Endodermal cell (in vitro differentiated cells): Measurements from ENCODE around the gene TPST2. TPM values are rescaled to one million over a fixed set of nuclear protein-coding genes. Genes with fewer than 3 reads are reported as not detected.

Source experiments
- DNase-seq: peaks from one replicate; pipeline ENCODE4 v3.0.0-alpha.2; 2017
- H3K27ac ChIP-seq: 2 replicates; pipeline ENCODE4 v1.5.1; 2013; ENCODE audit warnings: mild to moderate bottlenecking, low read depth, low read length, moderate library complexity
- H3K27me3 ChIP-seq: 2 replicates; pipeline ENCODE4 v1.6.1; 2013; ENCODE audit warnings: mild to moderate bottlenecking, low read length, moderate library complexity; ENCODE audit not compliant: insufficient read depth, control insufficient read depth, poor library complexity, severe bottlenecking
- H3K36me3 ChIP-seq: 2 replicates; pipeline ENCODE4 v1.7.0; 2013; ENCODE audit warnings: mild to moderate bottlenecking, low read length, moderate library complexity; ENCODE audit not compliant: control insufficient read depth, insufficient read depth
- H3K4me1 ChIP-seq: one replicate; pipeline ENCODE4 v1.7.0; 2013; ENCODE audit warnings: low read length; ENCODE audit not compliant: control insufficient read depth, insufficient read depth
- H3K4me3 ChIP-seq: 2 replicates; pipeline ENCODE4 v1.5.1; 2013; ENCODE audit warnings: mild to moderate bottlenecking, low read length, moderate library complexity
- H3K9ac ChIP-seq: 2 replicates; pipeline ENCODE4 v1.6.1; 2013; ENCODE audit warnings: mild to moderate bottlenecking, low read length, moderate library complexity; ENCODE audit not compliant: poor library complexity, severe bottlenecking; ENCODE audit errors: extremely low read depth
- H3K9me3 ChIP-seq: 2 replicates; pipeline ENCODE4 v1.6.1; 2013; ENCODE audit warnings: mild to moderate bottlenecking, low read length, moderate library complexity; ENCODE audit not compliant: control insufficient read depth
- H3K27ac Mint-ChIP-seq: 2 replicates; pipeline ENCODE4 v1.8.0; 2020; ENCODE audit warnings: mixed read lengths
- H3K27me3 Mint-ChIP-seq: 2 replicates; pipeline ENCODE4 v1.8.0; 2021; ENCODE audit warnings: mild to moderate bottlenecking, mixed read lengths; ENCODE audit not compliant: insufficient read depth
- H3K36me3 Mint-ChIP-seq: 2 replicates; pipeline ENCODE4 v1.8.0; 2020; ENCODE audit warnings: low read depth, mixed read lengths
- H3K4me1 Mint-ChIP-seq: 2 replicates; pipeline ENCODE4 v1.8.0; 2020; ENCODE audit warnings: mixed read lengths
- H3K4me3 Mint-ChIP-seq: 2 replicates; pipeline ENCODE4 v1.8.0; 2020; ENCODE audit warnings: mild to moderate bottlenecking, moderate library complexity, mixed read lengths
- H3K9me3 Mint-ChIP-seq: 2 replicates; pipeline ENCODE4 v1.8.0; 2020; ENCODE audit warnings: mild to moderate bottlenecking, mixed read lengths
- WGBS, 2 experiments: methylation state at CpG; one replicate each; pipeline versions ENCODE4 v1.1.5 to v1.1.7; 2013; ENCODE audit warnings: missing lambda C conversion rate in 2 of 2, mixed read lengths in 1 of 2; ENCODE audit not compliant: insufficient coverage in 1 of 2, insufficient read length in 1 of 2; 5-methylcytosine and 5-hydroxymethylcytosine counted together
- total RNA-seq, 2 donors: library from RNA; stranded (reverse); fragmentation: NEBNext Ultra II Directional in 1 of 2; extraction: Animal tissue kit (Norgen Biotek cat#: 25700) in 1 of 2; gene quantifications; 2 replicates in 1 of 2; 3 replicates in 1 of 2; pipeline ENCODE4 v1.2.1, GENCODE V29; 2021
- TF ChIP-seq, protein P1 (sequence below): fragments of 200-600 bp; sonication (generic); conservative IDR thresholded peaks from 2 replicates; pipeline ENCODE4 v1.5.0; 2021; ENCODE audit warnings: antibody characterized with exemption, mild to moderate bottlenecking

The TPST2 gene
- total RNA-seq, 2 donors from 2014 or later: 38.9 to 53.2 TPM

DNA sequence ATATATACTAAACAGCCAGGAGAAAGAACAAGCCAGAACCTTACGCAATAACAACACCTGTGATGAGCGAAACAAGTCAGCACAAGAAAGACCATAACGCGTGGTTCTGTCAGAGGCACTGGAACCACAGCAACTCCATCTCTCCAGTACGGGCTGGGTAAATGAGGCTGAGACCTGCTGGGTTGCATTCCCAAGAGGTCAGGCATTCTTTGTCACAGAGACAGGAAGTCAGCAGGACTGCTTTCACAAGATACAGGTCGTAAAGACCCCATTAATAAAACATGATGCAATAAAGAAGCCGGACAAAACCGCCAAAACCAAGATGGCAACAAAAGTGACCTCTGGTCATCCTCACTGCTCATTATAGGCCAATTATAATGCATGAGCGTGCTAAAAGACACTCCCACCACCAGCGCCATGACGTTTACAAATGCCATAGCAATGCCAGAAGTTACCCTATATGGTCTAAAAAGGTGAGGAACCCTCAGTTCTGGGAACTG is 21.7 kb downstream of the TPST2 start:
- Histone ChIP-seq H3K36me3 (peaks cover 5% of the 10 kb centered on the region), H3K9ac (no peak overlapping the region), H3K9me3 (no peaks in the 10 kb centered on the region), H3K4me1 (no peaks in the 10 kb centered on the region), H3K27me3 (no peaks in the 10 kb centered on the region), H3K4me3 (no peak overlapping the region), H3K27ac (peak overlapping the region; percentile 86)
- DNase-seq: peak; percentile 84
- 44 to 56% methylated on average over 8 to 11 of the region's 11 CpGs for WGBS, 2 experiments
- Mint-ChIP-seq H3K9me3 (no peaks in the 10 kb centered on the region), H3K4me1 (peaks cover 64% of the 10 kb centered on the region), H3K4me3 (no peak overlapping the region), H3K27ac (peak overlapping the region; percentile 94), H3K27me3 (no peaks in the 10 kb centered on the region), H3K36me3 (peaks cover 20% of the 10 kb centered on the region)
- TF ChIP-seq, protein P1, sequence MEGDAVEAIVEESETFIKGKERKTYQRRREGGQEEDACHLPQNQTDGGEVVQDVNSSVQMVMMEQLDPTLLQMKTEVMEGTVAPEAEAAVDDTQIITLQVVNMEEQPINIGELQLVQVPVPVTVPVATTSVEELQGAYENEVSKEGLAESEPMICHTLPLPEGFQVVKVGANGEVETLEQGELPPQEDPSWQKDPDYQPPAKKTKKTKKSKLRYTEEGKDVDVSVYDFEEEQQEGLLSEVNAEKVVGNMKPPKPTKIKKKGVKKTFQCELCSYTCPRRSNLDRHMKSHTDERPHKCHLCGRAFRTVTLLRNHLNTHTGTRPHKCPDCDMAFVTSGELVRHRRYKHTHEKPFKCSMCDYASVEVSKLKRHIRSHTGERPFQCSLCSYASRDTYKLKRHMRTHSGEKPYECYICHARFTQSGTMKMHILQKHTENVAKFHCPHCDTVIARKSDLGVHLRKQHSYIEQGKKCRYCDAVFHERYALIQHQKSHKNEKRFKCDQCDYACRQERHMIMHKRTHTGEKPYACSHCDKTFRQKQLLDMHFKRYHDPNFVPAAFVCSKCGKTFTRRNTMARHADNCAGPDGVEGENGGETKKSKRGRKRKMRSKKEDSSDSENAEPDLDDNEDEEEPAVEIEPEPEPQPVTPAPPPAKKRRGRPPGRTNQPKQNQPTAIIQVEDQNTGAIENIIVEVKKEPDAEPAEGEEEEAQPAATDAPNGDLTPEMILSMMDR: no peak

DNA sequence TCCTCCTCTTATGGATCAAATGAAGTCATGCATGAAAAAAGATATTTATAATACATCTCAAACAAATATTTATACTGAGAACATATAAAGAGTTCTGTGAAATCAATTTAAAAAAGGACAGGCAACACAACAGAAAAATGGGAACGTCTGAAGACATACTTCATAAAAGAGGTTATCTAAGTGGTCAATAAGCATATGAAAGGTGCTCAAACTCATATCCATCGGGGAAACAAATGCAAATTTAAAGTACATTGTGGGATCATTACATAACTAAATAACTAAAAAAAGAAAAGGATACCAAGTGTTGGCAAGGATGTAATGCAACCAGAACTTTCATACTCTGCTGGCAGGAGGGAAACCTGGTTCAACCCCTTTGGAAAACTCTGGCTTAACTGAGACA is 22.3 kb downstream of the TPST2 start:
- DNase-seq: no peak
- Histone ChIP-seq H3K27me3 (no peaks in the 10 kb centered on the region), H3K36me3 (peaks cover 5% of the 10 kb centered on the region), H3K4me3 (no peak overlapping the region), H3K9me3 (no peaks in the 10 kb centered on the region), H3K4me1 (no peaks in the 10 kb centered on the region), H3K9ac (no peak overlapping the region), H3K27ac (peak overlapping the region; percentile 86)
- peak overlapping the region; percentile 10 for H3K27ac Mint-ChIP-seq
- H3K4me3 Mint-ChIP-seq: no peak overlapping the region
- peaks cover 61% of the 10 kb centered on the region for H3K4me1 Mint-ChIP-seq
- peaks cover 16% of the 10 kb centered on the region for H3K36me3 Mint-ChIP-seq
- H3K9me3 Mint-ChIP-seq: no peaks in the 10 kb centered on the region
- TF ChIP-seq, protein P1: no peak
- no peaks in the 10 kb centered on the region for H3K27me3 Mint-ChIP-seq
- WGBS, 2 experiments: 60 to 75% methylated on average over 1 to 2 of the region's 2 CpGs

DNA sequence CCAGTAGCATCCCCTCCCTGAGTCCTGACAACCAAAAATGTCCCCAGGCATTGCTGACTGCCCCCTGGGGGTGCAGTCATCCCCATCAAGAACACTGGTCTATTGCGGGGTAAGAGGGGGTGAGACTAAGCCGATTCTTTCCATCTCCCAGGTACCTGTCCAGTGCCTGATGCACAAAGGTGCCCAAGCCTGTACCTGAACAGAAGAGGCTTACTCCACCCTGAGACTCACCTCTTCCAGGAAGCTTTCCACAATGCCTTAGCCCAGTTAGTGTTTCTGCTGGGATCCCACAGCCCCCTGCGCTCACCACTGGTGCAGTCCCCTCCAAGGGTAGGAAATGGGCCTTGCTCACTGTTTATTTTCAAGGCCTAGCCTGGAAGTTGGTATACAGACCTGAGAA is 22.9 kb downstream of the TPST2 start:
- H3K4me1 ChIP-seq: no peaks in the 10 kb centered on the region
- H3K9me3 ChIP-seq: no peaks in the 10 kb centered on the region
- H3K27ac Mint-ChIP-seq: peak overlapping the region; percentile 47
- peaks cover 58% of the 10 kb centered on the region for H3K4me1 Mint-ChIP-seq
- H3K9ac ChIP-seq: no peak overlapping the region
- no peaks in the 10 kb centered on the region for H3K27me3 ChIP-seq
- H3K9me3 Mint-ChIP-seq: no peaks in the 10 kb centered on the region
- H3K4me3 Mint-ChIP-seq: no peak overlapping the region
- TF ChIP-seq, protein P1: peak; percentile 17
- no peak for DNase-seq
- no peak overlapping the region for H3K4me3 ChIP-seq
- H3K36me3 ChIP-seq: peaks cover 5% of the 10 kb centered on the region
- no peaks in the 10 kb centered on the region for H3K27me3 Mint-ChIP-seq
- 83 to 93% methylated on average over 3 of the region's 3 CpGs for WGBS, 2 experiments
- H3K27ac ChIP-seq: no peak overlapping the region
- peaks cover 16% of the 10 kb centered on the region for H3K36me3 Mint-ChIP-seq
